GM18505 (cell line): Measurements from ENCODE around the gene PLCG1.

ENCODE experiments used
- ATAC-seq: cut with Tn5 transposase; IDR thresholded peaks from one replicate; pipeline ENCODE4 v1.9.1; 2021; ENCODE audit not compliant: unreplicated experiment
- POLR2A ChIP-seq: IDR thresholded peaks from 4 replicates; pipeline ENCODE4 v1.6.1; 2011; ENCODE audit warnings: borderline replicate concordance; ENCODE audit not compliant: insufficient read depth, insufficient read length; ENCODE audit errors: extremely low read depth

PLCG1 gene

DNA sequence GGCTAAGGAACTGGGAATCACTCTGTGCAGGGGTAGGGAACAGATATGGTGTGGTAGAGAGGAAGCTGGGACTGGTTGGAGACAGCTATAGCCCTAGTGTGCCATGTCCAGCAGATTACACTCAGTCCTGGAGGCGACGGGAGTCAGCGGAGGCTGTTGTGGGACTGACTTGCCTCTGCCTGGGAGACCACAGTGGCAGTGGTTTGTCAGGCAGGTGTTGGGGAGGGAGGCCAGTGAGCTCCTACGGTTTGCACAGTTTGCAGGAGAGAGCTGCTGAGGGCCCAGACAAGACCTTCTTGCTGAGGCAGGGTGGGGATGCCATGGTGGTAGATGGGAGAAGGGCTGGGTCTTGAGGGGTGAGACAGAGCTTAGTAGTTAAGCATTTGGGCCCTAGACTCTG, 4.9 kb downstream of the PLCG1 start:
- no peak for ATAC-seq
- no peak for TF ChIP-seq POLR2A

DNA sequence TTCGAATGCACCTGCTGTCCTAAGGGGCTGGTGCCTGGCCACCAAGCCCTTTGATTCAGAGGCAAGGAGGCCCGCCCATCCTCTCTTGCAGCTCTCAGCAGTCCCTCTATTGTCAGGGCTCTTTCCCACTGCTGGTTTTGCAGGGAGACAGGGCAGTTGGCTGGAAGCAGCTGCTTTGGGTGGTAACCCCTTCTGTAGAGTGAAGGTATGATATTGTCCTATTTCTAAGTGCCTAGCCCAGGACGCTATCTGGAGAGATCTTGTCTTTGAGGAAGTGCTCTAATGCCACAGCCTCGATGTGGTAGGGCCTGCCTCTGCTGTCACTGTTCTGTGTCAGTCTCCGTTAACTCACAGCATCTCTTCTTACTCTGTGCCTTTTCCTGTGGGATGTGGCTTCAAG, 5.6 kb downstream of the PLCG1 start:
- TF ChIP-seq POLR2A: no peak
- no peak for ATAC-seq

DNA sequence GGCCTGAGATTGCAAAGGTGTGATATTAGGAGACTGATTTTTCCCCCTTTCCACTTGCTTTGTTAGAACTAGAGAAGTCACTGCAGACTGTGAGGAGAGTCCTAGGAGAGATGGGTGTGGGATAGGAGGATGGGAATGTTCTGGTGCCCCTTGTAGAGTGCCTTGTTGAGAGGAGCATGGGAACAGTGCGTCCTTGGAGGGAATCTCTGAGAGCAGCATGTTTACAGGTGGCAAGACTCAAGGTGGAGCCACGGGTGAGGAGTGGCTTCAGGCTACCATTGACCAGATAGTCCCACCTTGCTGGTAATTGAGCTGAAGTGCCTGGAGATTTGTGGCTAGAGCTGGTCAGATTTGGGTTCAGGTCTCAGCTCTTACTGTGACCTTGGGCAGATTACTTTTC, 6.0 kb downstream of the PLCG1 start:
- TF ChIP-seq POLR2A: no peak
- no peak for ATAC-seq

GRCh38 chr20:41145317-41145716, 8.0 kb downstream of the PLCG1 start:
- no peak for ATAC-seq
- TF ChIP-seq POLR2A: no peak

DNA sequence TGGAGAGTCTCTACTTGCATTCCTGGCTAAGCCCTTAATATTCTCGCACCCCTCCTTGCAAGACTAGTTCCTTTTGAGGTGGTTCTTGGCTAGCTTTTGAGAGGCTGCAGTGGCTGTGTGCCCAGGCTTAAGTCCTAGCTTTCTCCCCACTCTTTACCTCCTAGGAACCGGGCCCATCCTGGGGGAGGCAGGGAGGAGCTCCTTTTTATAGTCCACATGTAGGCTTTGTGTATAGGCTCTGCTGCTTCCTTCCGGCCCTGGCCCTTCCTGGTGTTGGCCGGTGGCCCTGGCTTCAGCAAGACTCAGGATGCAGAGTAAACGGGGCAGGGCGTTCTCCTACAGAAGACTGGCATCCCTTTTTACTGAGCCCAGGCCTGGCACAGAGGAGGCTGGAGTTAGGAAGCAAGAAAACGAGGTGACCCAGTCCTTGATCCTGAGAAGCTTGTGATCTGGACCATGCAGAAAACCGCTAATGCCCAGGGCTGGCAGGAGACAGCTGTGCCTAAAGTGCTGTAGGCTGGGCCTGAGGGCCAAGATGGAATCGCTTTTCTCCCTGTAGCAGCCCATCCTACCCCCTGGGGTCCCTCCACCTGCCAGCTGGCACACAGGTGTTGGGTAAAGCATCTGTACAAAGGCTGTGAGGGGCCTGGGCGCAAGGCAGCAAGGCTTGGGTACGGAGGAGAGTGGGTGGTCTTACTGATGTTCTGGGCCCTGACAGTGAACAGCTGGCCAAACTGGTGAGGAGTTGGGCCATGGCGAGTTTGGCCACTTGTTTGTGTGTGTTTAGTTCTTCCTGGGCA, 8.7 kb downstream of the PLCG1 start:
- no peak for ATAC-seq
- TF ChIP-seq POLR2A: no peak

GRCh38 chr20:41147767-41148191, 10.4 kb downstream of the PLCG1 start:
- no peak for ATAC-seq
- TF ChIP-seq POLR2A: no peak

GRCh38 chr20:41148942-41149341, 11.6 kb downstream of the PLCG1 start:
- no peak for ATAC-seq
- TF ChIP-seq POLR2A: no peak

DNA sequence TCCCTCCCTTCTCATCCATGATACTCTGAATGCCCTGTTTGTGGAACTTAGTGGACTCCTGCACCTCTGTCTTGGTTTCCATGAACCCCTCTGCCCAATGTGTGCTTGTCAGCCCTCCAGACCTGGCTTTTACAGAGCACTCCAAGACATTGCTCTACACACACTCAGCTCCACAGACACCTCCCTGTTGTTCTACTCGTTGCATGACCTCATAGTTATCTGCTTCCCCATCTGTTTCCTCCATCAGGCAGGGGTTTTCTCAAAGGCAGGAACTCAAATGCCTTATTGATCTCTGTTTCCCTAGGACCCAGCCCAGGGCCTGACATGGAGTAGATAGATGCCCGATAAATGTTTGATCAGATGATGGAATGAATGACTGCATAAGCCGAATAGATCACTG, 13.3 kb downstream of the PLCG1 start:
- ATAC-seq: no peak
- no peak for TF ChIP-seq POLR2A

GRCh38 chr20:41151134-41151869, 14.0 kb downstream of the PLCG1 start:
- no peak for ATAC-seq
- no peak for TF ChIP-seq POLR2A

- ATAC-seq: no peak
- TF ChIP-seq POLR2A: no peak
Measured at GRCh38 chr20:41152108-41152757, 14.9 kb downstream of the PLCG1 start.

DNA sequence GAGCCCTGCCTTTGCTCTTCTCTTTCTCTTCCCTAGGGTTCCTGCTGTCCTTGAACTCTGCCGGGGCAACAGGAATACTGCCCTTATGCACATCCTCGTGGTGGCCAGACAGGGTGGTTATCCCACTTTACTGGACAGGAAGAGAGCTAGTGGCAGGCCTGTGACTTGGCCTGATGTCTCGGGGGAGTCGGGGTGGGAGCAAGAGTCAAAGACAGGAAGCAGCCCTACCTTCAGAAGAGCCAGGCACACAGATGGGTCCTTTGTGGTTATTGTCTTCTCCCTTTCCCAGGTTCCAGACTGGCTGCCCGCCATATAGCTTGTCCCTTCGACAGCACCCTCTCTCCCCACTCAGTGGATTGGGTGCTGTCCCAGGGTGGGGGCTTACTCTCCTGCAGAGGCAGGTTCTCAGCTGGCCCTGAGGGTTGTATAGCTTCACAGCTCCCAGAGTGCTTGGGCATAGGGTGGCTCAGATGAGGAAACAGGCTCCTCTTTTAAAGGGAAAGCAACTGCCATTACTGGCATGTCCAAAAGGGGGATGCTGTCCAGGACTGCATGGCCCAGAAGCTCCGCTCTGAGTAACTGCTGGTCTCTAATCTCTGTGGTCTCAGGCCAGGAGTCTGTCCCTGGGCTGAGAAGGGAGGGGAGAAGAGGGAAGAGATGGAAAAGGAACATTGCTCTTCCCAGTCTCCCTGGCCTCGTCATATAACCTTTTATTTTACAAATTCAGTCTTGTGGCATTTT, 17.3 kb downstream of the PLCG1 start:
- TF ChIP-seq POLR2A: no peak
- no peak for ATAC-seq

DNA sequence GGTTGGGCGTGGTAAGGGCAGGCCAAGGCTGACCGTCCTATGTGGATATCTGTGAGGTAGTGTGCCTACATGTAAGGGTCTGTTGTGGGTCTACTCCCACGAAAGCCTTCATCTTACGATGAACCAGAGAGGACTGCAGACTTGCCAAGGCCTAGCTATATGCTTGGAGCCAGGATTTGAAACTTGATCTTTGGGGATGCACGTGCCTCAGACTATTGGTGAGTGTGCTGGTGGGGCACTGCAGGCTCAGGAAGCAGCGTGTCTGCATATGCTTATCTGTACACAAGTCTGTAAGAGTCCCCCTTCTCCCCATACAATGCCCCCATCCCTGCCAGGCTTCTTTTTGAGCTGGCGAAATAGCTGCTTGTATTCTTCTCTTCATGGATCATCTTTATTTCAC, 17.9 kb downstream of the PLCG1 start:
- TF ChIP-seq POLR2A: no peak
- ATAC-seq: no peak

GRCh38 chr20:41158082-41158625, 20.8 kb downstream of the PLCG1 start:
- no peak for ATAC-seq
- no peak for TF ChIP-seq POLR2A

DNA sequence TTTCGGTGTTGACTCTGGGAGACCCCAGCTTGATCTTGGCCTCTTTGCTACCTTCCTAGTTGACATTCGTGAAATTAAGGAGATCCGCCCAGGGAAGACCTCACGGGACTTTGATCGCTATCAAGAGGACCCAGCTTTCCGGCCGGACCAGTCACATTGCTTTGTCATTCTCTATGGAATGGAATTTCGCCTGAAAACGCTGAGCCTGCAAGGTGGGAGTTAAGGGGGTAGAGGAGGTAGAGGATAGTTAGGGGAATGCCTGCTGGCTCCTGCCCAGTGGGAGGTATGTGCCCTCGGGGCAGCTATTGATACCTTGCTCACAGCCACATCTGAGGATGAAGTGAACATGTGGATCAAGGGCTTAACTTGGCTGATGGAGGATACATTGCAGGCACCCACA, 22.2 kb downstream of the PLCG1 start:
- no peak for ATAC-seq
- no peak for TF ChIP-seq POLR2A

DNA sequence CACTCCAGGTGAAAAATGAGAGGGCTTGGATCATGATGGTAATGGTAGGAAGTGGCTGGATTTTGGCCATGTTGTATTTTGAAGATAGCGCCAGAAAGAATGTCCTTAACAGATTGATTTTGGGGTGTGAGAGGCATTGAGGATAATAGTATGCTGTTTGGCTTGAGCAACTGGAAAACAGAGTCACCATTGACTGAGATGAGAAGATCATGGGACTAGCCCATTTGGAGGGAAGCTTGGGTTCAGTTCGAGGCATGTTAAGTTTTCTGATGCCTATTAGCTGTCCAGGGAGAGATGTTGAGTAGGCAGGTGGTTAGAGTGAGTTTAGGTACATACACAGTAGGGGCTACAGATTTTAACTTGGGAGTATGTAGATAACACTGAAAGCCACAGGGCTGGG, 23.3 kb downstream of the PLCG1 start:
- TF ChIP-seq POLR2A: no peak
- ATAC-seq: no peak
